Measurements from ENCODE around the gene STK10.
"Not testable (repeated sequence)": the region's sequence is repeated elsewhere in the genome, so short reads cannot be mapped to it uniquely, and the experiment has no call there.

Gene STK10

DNA sequence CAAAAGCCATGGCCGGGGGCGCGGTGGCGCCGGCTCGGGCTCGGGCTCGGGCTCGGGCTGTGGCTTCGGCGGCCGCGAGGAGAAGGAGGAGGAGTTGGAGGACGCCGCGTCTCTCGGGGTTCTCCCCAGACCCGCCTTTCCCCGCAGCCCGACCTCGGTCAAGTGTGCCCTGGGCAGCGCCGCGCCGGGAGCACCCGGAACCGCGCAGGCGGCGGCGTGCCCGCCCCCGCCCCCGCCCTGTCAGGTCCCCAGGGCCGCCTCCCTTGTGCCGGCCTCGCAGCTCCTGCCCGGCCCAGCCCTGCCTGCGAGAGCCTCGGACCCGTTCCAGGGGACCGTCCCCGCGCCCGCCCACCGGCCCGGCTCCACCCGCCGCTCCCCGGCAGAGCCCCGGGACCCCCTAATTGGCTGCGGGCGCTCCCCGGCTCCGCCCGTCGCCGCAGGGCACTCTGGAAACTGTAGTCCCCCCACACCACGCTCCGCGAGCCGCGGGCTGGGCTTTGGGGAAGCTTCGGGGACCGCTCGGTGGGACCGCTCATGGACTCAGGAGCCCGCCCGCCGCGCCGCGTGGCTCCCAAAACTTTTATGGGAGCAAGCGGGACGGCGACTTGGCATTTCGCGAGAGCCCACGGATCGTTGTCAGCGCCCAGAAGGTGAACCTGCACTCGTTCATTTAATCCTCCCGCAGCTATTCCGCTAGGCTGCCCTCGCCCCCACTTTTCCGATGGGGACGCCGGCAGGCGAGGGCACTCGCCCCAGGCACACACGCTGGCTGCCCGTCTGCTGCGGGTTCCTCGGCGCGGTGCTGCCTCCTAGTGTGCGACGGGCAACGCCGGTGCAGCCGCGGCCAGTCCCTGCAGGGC, at the start of gene STK10:
STK10 (minus strand) TSS at position 192 of the 860 bp plus-strand sequence; CDS start at position 10, 182 bp downstream.
- DNase-seq (ENCODE audit: low read depth): peak; percentile 84

DNA sequence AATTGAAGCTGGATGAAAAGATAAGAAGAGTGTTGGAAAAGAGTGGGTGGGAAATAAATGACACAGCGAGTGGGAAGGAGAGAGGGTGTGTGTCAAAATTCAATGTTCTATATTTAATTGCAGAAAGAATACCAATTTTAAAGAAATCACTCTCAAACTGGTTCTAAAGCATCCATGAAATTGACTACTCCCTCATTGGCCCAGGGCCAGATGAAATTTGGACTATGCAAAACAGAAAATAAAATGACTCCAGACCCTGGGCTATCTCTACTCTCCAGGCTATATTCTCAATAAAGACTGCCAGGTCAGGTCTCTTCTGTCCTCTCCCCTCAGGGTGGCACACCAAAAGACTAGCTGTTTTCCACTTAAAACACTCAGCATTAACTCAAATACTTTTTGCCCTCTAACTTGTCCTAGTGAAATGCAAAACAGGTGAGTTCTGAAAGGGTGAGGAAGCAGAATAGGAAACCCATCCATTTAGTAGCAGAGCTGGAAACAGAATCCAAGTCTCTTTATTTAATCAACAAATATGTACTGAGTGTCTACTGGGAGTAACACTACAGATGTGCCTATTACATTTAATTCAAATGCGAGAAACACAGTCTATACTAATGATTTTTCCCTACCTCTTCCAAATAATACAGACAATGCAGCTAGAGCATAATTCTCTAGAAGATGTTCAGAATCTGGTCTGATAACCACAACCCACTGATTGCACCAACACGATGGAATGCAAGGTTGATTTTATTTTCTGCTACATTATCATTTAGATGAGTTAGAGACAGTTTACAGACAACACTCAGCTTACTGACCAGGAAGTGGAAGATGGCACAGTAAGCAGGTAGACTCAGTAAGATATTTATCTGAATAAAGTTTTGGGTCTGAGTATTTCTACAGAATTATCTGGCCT, 48.1 kb upstream of the STK10 start:
- no peak for DNase-seq (ENCODE audit: low read depth)

DNA sequence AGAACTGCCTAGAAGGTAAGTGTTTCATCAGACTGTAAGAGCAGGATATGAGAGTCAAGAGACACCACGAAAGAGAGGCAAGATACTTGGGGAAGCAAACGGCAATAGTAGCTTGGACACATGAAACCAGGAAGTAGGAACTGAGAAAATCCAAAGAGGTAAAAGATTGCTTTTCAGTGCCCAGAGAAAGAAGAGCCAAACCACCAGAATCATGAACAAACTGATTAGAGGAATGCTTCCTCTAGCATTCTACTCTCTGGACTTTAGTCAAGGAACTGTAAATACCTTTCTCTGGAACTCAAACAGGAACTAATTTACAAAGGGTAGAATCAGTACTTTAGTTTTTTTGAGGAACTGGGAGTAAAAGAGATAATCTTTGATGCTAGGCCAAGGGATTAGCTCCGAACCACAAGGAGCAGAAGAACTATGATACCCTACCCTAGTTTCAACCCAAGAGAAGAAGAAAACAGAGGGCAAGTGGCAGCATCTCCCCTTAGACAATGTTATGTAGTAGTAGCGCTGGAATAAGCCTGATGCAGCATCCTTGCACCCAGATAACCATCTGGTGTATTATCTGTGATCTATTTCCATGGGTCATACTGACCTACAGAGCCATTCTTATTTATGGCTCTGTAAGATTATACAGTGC, 47.2 kb upstream of the STK10 start:
- DNase-seq (ENCODE audit: low read depth): no peak

DNA sequence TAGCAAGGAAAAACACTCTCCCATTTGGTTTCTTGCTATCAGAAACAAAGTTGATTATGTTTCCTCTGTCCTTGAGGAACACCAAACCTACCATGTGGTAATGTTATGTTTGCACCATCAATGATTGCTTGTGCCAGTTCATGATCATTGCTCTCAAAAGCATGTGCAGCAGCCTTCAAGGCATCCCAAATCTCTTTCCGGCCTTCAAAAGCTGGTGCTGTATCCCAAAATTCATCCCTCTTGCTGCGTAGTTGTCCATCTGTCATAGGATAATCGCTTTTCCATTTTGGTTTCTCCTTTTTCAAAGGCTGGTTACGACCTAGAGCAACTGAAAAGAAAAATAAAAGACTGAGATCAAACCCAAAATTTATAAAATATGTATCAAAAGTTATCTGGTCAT, 46.0 kb upstream of the STK10 start:
- no peak for DNase-seq (ENCODE audit: low read depth)

DNA sequence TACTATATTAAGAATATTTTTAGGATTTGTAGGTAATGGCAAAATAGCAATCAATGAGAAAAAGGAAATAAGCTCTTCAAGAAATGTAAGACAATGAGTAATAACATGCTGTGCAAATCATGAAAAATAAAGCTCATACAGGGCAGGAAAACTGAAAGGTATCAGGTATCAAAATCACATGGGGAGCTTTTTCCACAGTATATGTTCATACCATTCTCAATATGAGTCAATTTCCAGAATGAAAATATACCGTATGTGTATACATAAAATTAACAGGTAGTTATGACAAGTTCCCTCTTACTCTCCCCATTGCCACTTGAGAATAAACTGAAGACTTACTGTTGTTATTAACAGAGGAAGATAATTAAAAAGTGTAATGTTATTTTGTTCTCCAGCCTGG, 41.9 kb upstream of the STK10 start:
- no peak for DNase-seq (ENCODE audit: low read depth)

DNA sequence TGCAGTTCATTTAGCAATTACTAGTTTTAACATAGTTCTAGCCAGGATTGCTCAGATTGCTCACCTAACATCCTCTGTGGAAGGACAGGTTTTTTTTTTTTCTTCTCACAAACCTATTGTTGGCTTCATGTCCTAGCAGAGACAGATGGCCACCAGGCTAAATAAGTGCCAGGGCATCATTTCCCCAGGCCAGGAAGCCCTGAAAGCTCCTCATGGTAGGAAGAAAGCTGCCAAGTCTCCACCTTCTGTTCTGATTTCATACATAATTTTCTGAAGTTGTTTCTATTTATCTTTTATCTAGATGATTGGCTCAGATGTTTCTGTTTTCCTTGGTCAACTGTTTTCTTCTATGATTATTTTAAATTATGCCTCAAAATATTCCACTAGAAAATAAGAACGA, 37.0 kb upstream of the STK10 start:
- DNase-seq (ENCODE audit: low read depth): no peak

DNA sequence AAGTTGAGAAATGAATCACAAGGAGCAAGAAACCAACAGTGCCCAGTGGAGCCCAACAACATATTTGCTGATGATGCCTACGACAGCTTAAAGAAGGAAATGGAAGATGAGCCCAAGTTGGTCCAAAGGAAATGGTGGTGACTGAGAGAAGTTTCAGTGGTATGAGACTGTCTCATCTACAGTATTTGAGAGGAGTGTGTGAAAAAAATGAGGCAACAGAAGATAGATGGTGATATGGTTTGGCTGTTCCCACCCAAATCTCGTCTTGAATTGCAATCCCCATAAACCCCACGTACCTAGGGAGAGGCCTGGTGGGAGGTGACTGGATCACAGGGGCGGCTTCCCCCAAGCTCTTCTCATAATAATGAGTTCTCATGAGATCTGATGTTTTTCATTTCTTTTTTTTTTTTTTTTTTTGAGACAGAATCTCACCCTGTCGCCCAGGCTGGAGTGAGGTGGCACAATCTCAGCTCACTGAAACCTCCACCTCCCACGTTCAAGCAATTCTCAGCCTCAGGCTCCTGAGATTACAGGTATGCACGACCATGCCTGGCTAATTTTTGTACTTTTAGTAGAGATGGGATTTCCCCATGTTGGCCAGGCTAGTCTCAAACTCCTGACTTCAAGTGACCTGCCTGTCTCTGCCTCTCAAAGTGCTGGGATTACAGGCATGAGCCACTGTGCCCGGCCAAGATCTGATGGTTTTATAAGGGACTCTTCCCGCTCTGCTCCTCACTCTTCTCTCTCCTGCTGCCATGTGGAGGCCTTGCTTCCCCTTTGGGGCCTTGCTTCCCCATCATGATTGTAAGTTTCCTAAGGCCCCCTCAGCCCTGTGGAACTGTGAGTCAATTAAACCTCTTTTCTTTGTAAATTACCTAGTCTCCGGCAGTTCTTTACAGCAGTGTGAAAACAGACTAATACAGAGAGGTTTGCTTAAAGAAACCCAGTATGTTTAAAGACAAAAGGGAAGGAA, 36.2 kb upstream of the STK10 start:
- no peak for DNase-seq (ENCODE audit: low read depth)

DNA sequence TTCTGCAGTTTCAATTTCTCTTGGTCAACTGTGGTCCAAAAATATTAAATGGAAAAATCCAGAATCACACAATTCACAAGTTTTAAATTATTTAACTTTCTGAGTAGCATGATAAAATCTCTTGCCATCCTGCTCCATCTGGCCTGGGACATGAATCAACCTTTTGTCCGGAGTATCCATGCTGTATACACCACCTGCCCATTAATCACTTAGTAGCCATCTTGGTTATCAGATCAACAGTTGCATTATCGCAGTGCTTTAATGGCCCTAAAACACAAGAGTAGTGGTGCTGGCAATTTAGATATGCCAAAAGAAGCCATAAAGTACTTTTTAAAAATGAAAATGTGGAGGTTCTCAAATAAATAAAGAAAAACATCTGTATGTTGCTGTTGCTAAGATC, 31.3 kb upstream of the STK10 start:
- DNase-seq (ENCODE audit: low read depth): no peak

DNA sequence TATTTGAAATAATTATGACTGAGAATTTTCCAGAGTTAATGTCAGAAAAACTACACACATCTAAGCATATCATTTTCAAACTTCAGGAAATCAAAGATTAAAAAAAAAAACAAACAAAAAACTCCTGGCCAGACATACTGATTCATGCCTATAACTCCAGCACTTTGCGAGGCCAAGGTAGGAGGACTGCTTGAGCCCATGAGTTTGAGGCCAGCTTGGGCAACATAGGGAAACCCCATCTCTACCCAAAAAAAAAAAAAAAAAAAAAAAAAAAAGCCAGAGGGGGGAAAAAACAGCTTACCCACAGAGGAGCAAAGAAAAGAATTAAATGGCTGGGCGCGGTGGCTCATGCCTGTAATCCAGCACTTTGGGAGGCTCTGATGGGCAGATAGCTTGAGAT, 28.3 kb upstream of the STK10 start:
- DNase-seq (ENCODE audit: low read depth): no peak

DNA sequence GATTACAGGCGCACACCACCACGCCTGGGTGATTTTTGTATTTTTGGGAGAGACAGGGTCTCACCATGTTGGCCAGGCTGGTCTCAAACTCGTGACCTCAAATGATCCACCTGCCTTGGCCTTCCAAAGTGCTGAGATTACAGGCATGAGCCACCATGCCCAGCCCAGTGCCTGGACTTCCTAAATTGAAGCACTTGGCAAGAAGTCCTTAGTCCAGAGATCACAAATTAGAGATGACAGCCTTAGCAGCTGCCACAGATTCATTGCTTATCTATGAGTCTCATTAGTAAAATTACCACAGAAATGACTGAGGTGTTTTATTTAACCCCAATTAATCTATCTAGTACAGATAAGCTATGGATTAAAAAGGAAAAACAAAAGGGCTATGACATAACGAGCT, 25.1 kb upstream of the STK10 start:
- no peak for DNase-seq (ENCODE audit: low read depth)

DNA sequence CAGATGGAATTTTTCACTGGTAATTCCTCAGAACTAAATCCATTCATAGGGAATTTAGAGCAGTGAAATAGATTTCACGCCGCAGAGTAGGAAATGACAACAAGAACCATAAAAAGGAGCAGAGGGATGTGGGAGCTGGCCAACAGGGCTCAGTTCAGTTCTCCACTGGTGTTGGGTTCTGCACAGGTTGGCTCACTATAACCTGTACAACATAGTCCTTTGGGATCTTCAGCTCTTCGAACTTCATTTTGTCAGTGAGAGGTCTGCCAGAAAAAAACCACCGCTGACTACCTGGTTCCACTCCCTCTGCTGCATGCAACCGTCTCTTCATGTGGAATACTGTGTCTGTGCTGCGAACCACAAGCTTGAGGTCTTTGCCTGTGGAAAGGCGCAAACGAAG, 23.7 kb upstream of the STK10 start:
- no peak for DNase-seq (ENCODE audit: low read depth)

DNA sequence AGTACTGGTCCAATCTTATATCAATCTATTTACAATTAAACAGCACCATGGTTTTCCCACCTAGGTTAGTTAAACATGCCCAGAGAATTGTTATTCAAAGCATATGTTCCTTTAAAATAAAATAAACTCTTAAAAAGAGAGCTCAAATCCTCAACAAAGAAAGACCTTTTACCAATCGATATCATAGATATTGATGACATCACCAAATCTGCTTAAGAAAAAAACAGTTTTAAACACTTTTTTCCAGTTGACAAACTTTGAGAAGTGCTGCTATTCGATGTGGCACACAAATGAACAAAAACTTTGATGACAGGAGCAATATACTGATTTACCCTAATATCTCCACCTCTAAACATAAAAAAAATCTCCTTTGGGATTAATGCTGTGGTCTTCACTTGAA, 21.7 kb upstream of the STK10 start:
- no peak for DNase-seq (ENCODE audit: low read depth)

DNA sequence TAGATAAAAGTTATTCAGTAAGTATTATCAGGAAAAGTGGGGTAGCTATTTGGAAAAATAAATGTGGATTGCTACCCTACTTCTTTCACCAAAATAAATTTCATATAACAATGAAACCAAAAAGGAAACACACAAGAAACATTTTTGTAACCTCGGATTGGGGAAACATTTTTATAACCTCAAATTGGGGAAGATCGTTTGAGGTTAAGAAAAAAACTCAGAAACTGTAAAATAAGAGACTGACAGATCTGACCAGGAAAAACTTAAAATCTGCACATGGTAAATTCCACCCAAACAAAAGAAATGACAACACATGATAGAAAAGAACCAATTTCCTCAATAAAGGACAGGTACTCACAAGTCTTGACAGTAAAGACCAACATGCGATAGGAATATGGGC, 19.5 kb upstream of the STK10 start:
- no peak for DNase-seq (ENCODE audit: low read depth)

DNA sequence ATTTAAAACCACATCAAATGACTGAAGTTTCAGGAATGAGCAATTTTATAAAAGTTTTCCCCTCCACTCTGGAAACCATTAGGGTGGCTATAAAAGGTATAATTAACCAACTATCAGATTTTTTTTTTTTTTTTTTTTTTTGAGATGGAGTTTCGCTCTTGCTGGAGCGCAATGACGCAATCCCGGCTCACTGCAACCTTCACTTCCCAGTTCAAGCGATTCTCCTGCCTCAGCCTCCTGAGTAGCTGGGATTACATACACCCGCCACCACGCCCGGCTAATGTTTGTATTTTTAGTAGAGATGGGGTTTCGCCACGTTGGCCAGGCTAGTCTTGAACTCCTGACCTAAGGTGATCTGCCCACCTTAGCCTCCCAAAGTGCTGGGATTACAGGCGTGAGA, 18.0 kb upstream of the STK10 start:
- DNase-seq (ENCODE audit: low read depth): not testable (repeated sequence)

DNA sequence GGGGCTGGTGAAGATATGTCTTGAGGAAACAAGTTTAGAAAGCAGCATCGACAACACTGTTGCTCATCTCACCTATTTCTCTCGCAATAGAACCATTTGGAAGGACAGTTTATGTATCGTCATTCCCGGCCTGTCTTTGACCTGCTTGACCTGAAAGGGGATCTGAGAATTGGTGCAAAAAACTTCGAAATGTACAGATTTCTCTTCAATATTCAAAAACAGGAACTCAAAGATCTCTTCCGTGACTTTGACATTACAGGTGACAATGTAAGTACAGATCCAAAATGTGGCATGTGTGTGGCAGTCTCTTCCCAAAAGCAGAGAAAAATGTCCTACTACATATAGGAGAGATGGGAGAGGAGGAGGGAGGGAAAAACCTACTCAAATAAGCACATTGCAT, 12.5 kb upstream of the STK10 start:
- DNase-seq (ENCODE audit: low read depth): no peak

DNA sequence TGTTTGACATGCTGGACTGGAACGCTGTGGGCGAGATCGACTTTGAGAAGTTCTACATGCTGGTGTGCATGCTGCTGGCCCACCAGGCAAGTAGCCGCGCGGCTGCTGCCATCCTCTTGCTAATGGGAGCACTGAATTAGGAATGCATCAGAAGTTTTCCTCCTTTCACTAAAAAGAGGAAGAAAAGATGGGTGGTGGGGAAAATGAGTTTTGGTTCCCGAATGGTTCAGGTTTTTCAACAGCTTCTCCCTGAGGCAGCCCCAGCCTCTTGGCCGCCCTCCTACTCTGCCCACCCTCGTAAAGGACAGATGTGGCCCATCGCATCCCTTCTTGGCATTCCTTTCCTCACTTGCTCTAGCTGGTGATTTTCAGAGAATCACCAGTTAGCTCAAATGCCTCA, 11.4 kb upstream of the STK10 start:
- no peak for DNase-seq (ENCODE audit: low read depth)

DNA sequence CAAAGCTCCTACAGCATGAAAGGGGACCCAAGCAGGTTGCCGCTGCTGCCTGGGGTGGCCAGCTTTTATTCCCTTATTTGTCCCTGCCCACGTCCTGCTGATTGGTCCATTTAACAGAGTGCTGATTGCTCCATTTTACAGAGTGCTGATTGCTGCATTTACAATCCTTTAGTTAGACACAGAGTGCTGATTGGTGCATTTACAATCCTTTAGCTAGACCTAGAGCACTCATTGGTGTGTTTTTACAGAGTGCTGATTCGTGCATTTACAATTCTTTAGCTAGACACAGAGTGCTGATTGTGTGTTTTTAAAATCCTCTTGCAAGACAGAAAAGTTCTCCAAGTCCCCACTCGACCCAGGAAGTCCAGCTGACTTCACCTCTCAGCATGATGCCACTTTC, 9.8 kb upstream of the STK10 start:
- DNase-seq (ENCODE audit: low read depth): not testable (repeated sequence)

DNA sequence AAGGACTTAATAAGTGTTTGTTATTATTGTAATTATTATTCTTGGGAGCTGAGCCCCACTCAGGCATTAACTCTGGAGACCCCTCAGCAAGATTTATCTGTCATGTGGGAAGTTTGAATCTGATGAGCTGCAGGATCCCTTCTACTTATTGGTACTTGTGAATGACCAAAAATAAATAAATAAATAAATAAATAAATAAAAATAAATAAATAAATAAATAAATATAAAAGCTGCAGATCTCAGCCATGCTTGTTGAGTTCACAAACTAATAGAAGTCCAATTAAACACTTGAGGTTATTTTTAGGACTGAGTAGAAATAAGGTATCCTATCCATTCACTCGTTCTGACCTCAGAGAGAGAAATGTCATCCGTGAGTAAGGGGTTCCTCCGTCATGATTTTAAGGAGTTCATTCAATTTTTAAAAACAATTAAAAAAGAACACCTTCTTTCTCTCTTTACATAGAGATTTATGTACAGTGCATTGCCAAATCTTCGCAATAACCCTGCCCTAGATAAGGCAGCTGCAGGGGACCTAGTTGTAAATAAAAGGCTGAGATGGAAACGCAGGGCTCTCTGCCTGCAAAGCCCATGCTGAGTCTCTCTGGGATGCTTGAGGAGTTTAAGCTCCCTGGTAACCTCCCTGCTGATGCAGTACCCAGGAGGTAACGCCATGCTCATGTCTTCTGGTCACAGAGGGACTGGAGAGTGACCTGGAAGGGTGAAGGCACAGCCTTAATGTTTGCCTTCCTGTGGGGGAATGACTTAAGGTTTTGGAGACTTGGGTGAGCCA, 7.2 kb upstream of the STK10 start:
- DNase-seq (ENCODE audit: low read depth): no peak

DNA sequence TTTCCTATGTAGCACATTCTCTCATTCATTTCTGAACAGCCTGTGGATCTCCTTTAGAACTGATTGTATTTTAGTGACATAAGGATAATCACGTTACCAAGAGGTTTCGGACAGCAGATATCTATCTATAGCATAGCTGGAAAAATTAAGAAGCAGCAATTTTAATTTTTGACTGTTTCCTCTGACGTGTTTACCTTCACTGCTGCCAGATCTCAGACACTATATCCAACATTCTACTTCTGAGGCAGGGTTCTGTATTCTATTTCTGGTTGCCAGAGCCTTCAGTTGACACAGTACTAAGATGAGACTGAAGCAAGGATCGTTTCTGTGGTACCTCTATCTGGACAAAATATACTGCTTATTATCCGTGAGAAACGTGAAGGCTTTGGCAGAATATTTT, 5.8 kb upstream of the STK10 start, which contains the start of gene EFCAB9:
EFCAB9 (plus strand) TSS at position 301 of the 400 bp plus-strand sequence; CDS start at position 302, 1 bp downstream.
- no peak for DNase-seq (ENCODE audit: low read depth)

DNA sequence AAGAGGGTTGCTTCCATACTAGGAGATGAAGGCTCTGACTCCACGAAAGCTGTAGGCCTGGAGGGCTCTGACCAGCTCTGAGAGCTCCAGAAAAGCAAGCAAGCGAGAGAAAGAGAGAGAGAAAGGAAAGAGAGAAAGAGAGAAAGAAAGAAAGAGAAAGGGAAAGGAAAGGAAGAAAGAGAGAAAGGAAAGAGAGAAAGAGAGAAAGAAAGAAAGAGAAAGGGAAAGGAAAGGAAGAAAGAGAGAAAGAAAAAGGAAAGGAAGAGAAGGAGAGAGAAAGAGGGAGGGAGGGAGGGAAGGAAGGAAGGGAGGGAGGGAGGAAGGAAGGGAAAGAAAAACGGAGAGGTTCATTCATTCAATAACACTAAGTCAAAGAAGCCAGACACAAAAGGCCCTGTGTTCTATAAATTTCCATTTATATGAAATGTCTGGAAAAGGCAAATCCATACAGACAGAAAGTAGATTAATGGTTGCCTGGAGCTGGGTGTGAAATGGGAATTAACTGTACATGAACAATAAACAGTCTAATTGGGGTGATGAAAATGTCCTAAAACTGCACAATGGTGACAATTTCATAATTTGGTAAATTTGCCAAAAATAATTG, 1.8 kb upstream of the STK10 start:
- no peak for DNase-seq (ENCODE audit: low read depth)
